Activated T-cell treated with anti-CD3 and anti-CD28 coated beads for 4 hours (primary cell): ENCODE data around the gene ARSB.
"Not testable (repeated sequence)": the region's sequence is repeated elsewhere in the genome, so short reads cannot be mapped to it uniquely, and the experiment has no call there.

ENCODE experiments used
- DNase-seq: peaks from one replicate; pipeline ENCODE4 v3.0.0-alpha.2; 2020

ARSB gene

GRCh38 chr5:78746021-78746770 lies 238.9 kb downstream of the ARSB start:
- no peak for DNase-seq

- no peak for DNase-seq
Observed at GRCh38 chr5:78744951-78745534, 240.1 kb downstream of the ARSB start.

GRCh38 chr5:78741019-78741418 lies 244.1 kb downstream of the ARSB start:
- DNase-seq: no peak

GRCh38 chr5:78738693-78739300 lies 246.3 kb downstream of the ARSB start:
- no peak for DNase-seq

GRCh38 chr5:78738104-78738503 lies 247.0 kb downstream of the ARSB start:
- DNase-seq: no peak

- DNase-seq: no peak
Observed at GRCh38 chr5:78735834-78736463, 249.2 kb downstream of the ARSB start.

GRCh38 chr5:78734950-78735349 lies 250.2 kb downstream of the ARSB start:
- no peak for DNase-seq

GRCh38 chr5:78734094-78734845 lies 250.8 kb downstream of the ARSB start:
- no peak for DNase-seq

- DNase-seq: not testable (repeated sequence)
Observed at GRCh38 chr5:78732721-78733120, 252.4 kb downstream of the ARSB start.

- DNase-seq: no peak
Observed at GRCh38 chr5:78731884-78732283, 253.2 kb downstream of the ARSB start.

GRCh38 chr5:78730300-78731094 lies 254.6 kb downstream of the ARSB start:
- no peak for DNase-seq

GRCh38 chr5:78727786-78728761 lies 257.0 kb downstream of the ARSB start:
- DNase-seq: no peak
